Measurements from ENCODE around the gene MAP3K15.

Gene MAP3K15

DNA sequence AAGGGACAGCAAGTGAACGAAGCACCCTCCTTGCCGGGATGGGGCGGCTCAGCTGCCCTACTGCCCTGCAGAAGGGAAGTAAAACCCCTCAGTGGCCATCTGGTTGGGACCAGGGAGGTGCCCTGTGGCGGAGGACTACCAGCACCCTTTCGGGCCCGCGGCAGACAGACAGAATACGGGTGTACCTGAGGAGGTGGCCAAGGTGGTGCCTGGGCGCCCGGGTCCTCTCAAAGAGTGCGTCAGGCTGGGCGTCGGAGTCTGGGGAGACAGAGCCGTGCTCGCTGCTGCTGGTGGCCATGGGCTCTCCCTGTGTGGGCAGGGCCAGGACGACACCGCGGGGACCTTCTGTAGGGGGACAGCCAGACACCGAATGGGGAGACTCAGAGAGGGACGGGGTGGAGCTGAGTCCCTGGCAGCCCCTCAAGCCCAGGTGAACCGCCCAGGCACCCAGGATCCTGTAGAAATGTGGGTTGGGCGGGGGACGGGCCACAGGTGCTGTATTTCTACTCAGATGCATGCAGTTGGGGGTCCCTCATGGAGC is 141.9 kb downstream of the MAP3K15 start:
- Histone ChIP-seq H3K36me3 (ENCODE audit: insufficient read depth, low read length) (no peaks in the 10 kb centered on the region), H3K4me1 (ENCODE audit: control insufficient read depth, insufficient read depth, low read length, unreplicated experiment) (peaks cover 2% of the 10 kb centered on the region), H2AFZ (ENCODE audit: low read length, unreplicated experiment) (no peak overlapping the region), H3K4me3 (ENCODE audit: low read depth, low read length) (peak overlapping the region; percentile 75; the same call in 1 of the 2 replicates), H3K27ac (ENCODE audit: low read depth, low read length) (no peak overlapping the region), H3K27me3 (ENCODE audit: insufficient read depth, low read length) (peaks cover 4% of the 10 kb centered on the region; the same call in 1 of the 2 replicates), H3K79me2 (ENCODE audit: control insufficient read depth, insufficient read depth, low read length, unreplicated experiment) (no peaks in the 10 kb centered on the region)

DNA sequence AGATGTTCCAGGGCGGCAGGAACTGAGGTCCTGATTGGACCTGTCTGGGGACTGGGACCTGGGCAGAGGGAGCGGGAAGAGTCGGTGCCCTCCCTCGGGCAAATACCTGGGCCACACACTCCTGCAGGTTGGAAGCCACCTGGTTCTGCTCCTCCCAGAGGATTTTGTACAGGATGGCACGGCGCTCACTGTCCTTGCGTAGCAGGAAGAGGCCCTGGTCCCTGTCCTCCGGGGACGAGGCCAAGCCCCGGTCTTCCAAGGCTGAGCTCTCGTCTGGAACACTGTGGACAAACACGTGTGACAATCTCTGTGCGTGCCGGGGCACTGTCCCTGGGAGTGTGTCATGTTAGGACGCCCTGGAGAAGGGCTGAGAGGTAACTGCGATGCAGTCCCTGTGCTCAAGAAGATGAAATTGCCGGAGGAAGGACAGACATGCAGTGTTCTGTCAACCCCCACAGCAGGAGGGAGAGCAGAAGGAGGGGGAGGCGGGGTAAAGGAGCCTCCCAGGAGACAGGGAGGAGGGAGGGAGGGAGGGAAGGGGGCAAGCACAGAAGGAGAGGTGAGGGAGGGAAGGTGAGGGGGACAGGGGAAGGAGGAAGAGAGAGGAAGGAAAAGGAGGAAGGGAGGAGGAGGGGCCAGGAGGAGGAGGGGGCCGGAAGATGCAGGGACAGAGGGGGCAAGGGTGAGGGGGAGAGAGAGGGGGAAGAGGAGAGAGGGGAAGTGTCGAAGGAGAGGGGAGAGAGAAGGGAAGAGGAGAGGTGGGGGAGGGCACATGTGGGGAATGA is 142.6 kb downstream of the MAP3K15 start:
- H3K36me3 ChIP-seq (ENCODE audit: insufficient read depth, low read length), result no peaks in the 10 kb centered on the region
- peak overlapping the region; percentile 75 for H3K4me3 ChIP-seq (ENCODE audit: low read depth, low read length)
- no peak overlapping the region for H3K27ac ChIP-seq (ENCODE audit: low read depth, low read length)
- peaks cover 4% of the 10 kb centered on the region; the same call in 1 of the 2 replicates for H3K27me3 ChIP-seq (ENCODE audit: insufficient read depth, low read length)
- H3K4me1 ChIP-seq (ENCODE audit: control insufficient read depth, insufficient read depth, low read length, unreplicated experiment), result peaks cover 2% of the 10 kb centered on the region
- H2AFZ ChIP-seq (ENCODE audit: low read length, unreplicated experiment), result peak overlapping the region; percentile 83
- H3K79me2 ChIP-seq (ENCODE audit: control insufficient read depth, insufficient read depth, low read length, unreplicated experiment), result no peaks in the 10 kb centered on the region

DNA sequence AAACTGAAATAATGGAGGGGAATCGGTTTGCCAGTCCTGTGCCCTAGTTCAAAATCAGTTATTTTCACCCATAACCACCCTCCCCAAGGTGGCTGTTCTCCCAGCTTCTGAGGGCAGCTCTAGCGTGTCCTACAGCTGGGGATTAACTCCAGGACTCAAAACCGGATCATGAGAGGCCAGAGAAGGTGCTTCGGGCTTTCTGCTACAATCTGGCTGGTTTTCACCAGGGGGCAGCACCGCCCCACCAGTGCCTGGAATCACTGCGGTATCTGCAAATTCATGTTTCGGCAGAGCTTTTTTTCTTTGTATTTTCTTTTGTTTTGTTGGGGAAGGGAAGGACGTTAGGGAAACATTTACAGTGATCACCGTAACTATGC is 143.2 kb downstream of the MAP3K15 start:
- Histone ChIP-seq H3K4me3 (ENCODE audit: low read depth, low read length) (peak overlapping the region; percentile 75), H3K27ac (ENCODE audit: low read depth, low read length) (no peak overlapping the region), H3K36me3 (ENCODE audit: insufficient read depth, low read length) (no peaks in the 10 kb centered on the region), H3K79me2 (ENCODE audit: control insufficient read depth, insufficient read depth, low read length, unreplicated experiment) (no peaks in the 10 kb centered on the region), H3K27me3 (ENCODE audit: insufficient read depth, low read length) (peaks cover 4% of the 10 kb centered on the region; the same call in 1 of the 2 replicates), H2AFZ (ENCODE audit: low read length, unreplicated experiment) (peak overlapping the region; percentile 83), H3K4me1 (ENCODE audit: control insufficient read depth, insufficient read depth, low read length, unreplicated experiment) (peaks cover 2% of the 10 kb centered on the region)

GRCh38 chrX:19370061-19370460 is 145.2 kb downstream of the MAP3K15 start:
- H3K4me1 ChIP-seq (ENCODE audit: control insufficient read depth, insufficient read depth, low read length, unreplicated experiment), result peaks cover 2% of the 10 kb centered on the region
- H3K4me3 ChIP-seq (ENCODE audit: low read depth, low read length), result no peak overlapping the region
- no peaks in the 10 kb centered on the region for H3K36me3 ChIP-seq (ENCODE audit: insufficient read depth, low read length)
- no peaks in the 10 kb centered on the region for H3K79me2 ChIP-seq (ENCODE audit: control insufficient read depth, insufficient read depth, low read length, unreplicated experiment)
- no peak overlapping the region for H3K27ac ChIP-seq (ENCODE audit: low read depth, low read length)
- H2AFZ ChIP-seq (ENCODE audit: low read length, unreplicated experiment), result no peak overlapping the region
- peaks cover 4% of the 10 kb centered on the region; the same call in 1 of the 2 replicates for H3K27me3 ChIP-seq (ENCODE audit: insufficient read depth, low read length)

DNA sequence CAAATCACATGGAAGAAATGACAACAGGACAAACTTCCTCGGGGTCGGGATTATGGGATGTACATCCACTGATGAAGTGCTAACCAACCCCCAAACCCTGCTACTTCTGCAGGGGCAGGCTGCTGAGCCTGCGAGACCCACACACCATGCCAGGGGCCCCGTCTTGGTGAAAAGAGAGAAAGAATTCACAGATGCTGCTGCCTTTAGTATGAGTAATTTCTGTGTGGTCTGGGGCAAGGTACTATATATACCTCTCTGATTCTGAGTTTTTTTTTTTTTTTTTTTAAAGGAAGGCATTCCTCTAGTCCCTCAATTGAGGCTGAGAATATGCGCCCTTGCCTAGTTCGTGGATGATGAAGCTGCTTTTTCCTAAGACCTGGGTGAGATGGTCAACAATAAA is 146.7 kb downstream of the MAP3K15 start:
- H2AFZ ChIP-seq (ENCODE audit: low read length, unreplicated experiment), result no peak overlapping the region
- H3K27me3 ChIP-seq (ENCODE audit: insufficient read depth, low read length), result peaks cover 4% of the 10 kb centered on the region; the same call in 1 of the 2 replicates
- no peaks in the 10 kb centered on the region for H3K79me2 ChIP-seq (ENCODE audit: control insufficient read depth, insufficient read depth, low read length, unreplicated experiment)
- no peak overlapping the region for H3K4me3 ChIP-seq (ENCODE audit: low read depth, low read length)
- H3K27ac ChIP-seq (ENCODE audit: low read depth, low read length), result no peak overlapping the region
- peaks cover 2% of the 10 kb centered on the region for H3K4me1 ChIP-seq (ENCODE audit: control insufficient read depth, insufficient read depth, low read length, unreplicated experiment)
- no peaks in the 10 kb centered on the region for H3K36me3 ChIP-seq (ENCODE audit: insufficient read depth, low read length)

GRCh38 chrX:19361701-19362100 is 153.6 kb downstream of the MAP3K15 start:
- H3K4me1 ChIP-seq (ENCODE audit: control insufficient read depth, insufficient read depth, low read length, unreplicated experiment), result no peaks in the 10 kb centered on the region
- H3K27ac ChIP-seq (ENCODE audit: low read depth, low read length), result no peak overlapping the region
- H3K4me3 ChIP-seq (ENCODE audit: low read depth, low read length), result no peak overlapping the region
- peaks cover 17% of the 10 kb centered on the region for H3K36me3 ChIP-seq (ENCODE audit: insufficient read depth, low read length)
- no peak overlapping the region for H2AFZ ChIP-seq (ENCODE audit: low read length, unreplicated experiment)
- no peaks in the 10 kb centered on the region for H3K79me2 ChIP-seq (ENCODE audit: control insufficient read depth, insufficient read depth, low read length, unreplicated experiment)
- no peaks in the 10 kb centered on the region for H3K27me3 ChIP-seq (ENCODE audit: insufficient read depth, low read length)

- H3K79me2 ChIP-seq (ENCODE audit: control insufficient read depth, insufficient read depth, low read length, unreplicated experiment), result no peaks in the 10 kb centered on the region
- H3K4me3 ChIP-seq (ENCODE audit: low read depth, low read length), result no peak overlapping the region
- H3K27me3 ChIP-seq (ENCODE audit: insufficient read depth, low read length), result no peaks in the 10 kb centered on the region
- no peak overlapping the region for H3K27ac ChIP-seq (ENCODE audit: low read depth, low read length)
- H3K4me1 ChIP-seq (ENCODE audit: control insufficient read depth, insufficient read depth, low read length, unreplicated experiment), result no peaks in the 10 kb centered on the region
- peaks cover 17% of the 10 kb centered on the region for H3K36me3 ChIP-seq (ENCODE audit: insufficient read depth, low read length)
- H2AFZ ChIP-seq (ENCODE audit: low read length, unreplicated experiment), result no peak overlapping the region
Observed at GRCh38 chrX:19360903-19361302, 154.4 kb downstream of the MAP3K15 start.

DNA sequence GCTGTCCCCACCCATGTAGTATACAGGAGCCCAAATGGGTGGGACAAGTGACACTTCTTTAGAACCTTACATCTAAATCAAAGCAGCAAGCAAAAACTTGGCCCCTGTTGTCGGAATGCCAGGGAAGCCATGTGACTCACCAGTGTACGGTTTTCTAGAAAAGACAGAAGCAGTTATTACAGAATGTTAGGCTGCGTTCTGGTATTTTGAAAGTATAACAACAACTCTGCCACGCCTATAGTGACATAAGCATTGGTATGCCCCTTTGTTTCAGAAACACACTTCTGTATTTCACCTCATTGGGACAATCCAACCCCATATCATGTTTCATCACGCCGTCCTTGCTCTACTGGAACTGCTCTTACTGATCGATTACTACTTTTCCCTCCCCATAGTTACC is 156.8 kb downstream of the MAP3K15 start:
- H3K36me3 ChIP-seq (ENCODE audit: insufficient read depth, low read length), result peaks cover 17% of the 10 kb centered on the region
- no peak overlapping the region for H3K4me3 ChIP-seq (ENCODE audit: low read depth, low read length)
- H3K27ac ChIP-seq (ENCODE audit: low read depth, low read length), result no peak overlapping the region

GRCh38 chrX:19354625-19355024 is 160.7 kb downstream of the MAP3K15 start:
- no peak overlapping the region for H3K4me3 ChIP-seq (ENCODE audit: low read depth, low read length)
- H3K79me2 ChIP-seq (ENCODE audit: control insufficient read depth, insufficient read depth, low read length, unreplicated experiment), result no peaks in the 10 kb centered on the region
- peaks cover 37% of the 10 kb centered on the region for H3K36me3 ChIP-seq (ENCODE audit: insufficient read depth, low read length)
- H3K27ac ChIP-seq (ENCODE audit: low read depth, low read length), result no peak overlapping the region
- H3K4me1 ChIP-seq (ENCODE audit: control insufficient read depth, insufficient read depth, low read length, unreplicated experiment), result peaks cover under 1% of the 10 kb centered on the region
- no peaks in the 10 kb centered on the region for H3K27me3 ChIP-seq (ENCODE audit: insufficient read depth, low read length)
- H2AFZ ChIP-seq (ENCODE audit: low read length, unreplicated experiment), result no peak overlapping the region

More for the DNA sequence above, 156.8 kb downstream of the MAP3K15 start:
- Histone ChIP-seq H3K4me1 (ENCODE audit: control insufficient read depth, insufficient read depth, low read length, unreplicated experiment) (no peaks in the 10 kb centered on the region), H2AFZ (ENCODE audit: low read length, unreplicated experiment) (no peak overlapping the region), H3K79me2 (ENCODE audit: control insufficient read depth, insufficient read depth, low read length, unreplicated experiment) (no peaks in the 10 kb centered on the region), H3K27me3 (ENCODE audit: insufficient read depth, low read length) (no peaks in the 10 kb centered on the region)

- no peak overlapping the region for H2AFZ ChIP-seq (ENCODE audit: low read length, unreplicated experiment)
- H3K27ac ChIP-seq (ENCODE audit: low read depth, low read length), result no peak overlapping the region
- no peak overlapping the region for H3K4me3 ChIP-seq (ENCODE audit: low read depth, low read length)
- peaks cover 22% of the 10 kb centered on the region for H3K79me2 ChIP-seq (ENCODE audit: control insufficient read depth, insufficient read depth, low read length, unreplicated experiment)
- no peaks in the 10 kb centered on the region for H3K27me3 ChIP-seq (ENCODE audit: insufficient read depth, low read length)
- H3K36me3 ChIP-seq (ENCODE audit: insufficient read depth, low read length), result peaks cover 24% of the 10 kb centered on the region
- H3K4me1 ChIP-seq (ENCODE audit: control insufficient read depth, insufficient read depth, low read length, unreplicated experiment), result peaks cover 19% of the 10 kb centered on the region
Observed at GRCh38 chrX:19350941-19351384, 164.3 kb downstream of the MAP3K15 start.

- Histone ChIP-seq H3K27me3 (ENCODE audit: insufficient read depth, low read length) (no peaks in the 10 kb centered on the region), H3K4me3 (ENCODE audit: low read depth, low read length) (no peak overlapping the region), H3K27ac (ENCODE audit: low read depth, low read length) (no peak overlapping the region), H3K4me1 (ENCODE audit: control insufficient read depth, insufficient read depth, low read length, unreplicated experiment) (peaks cover 27% of the 10 kb centered on the region), H3K79me2 (ENCODE audit: control insufficient read depth, insufficient read depth, low read length, unreplicated experiment) (peaks cover 39% of the 10 kb centered on the region), H3K36me3 (ENCODE audit: insufficient read depth, low read length) (peaks cover 24% of the 10 kb centered on the region), H2AFZ (ENCODE audit: low read length, unreplicated experiment) (no peak overlapping the region)
Observed at GRCh38 chrX:19349264-19349663, 166.0 kb downstream of the MAP3K15 start.
